DND-41 (cell line): Measurements from ENCODE around the gene SCTR.

Experiments used
- EZH2 ChIP-seq: IDR thresholded peaks from 3 replicates; pipeline ENCODE4 v1.6.1; 2012; ENCODE audit warnings: borderline replicate concordance, low read depth, mild to moderate bottlenecking, moderate library complexity, low read length, inconsistent platforms; ENCODE audit not compliant: severe bottlenecking
- TF ChIP-seq, protein P1 (sequence below): IDR thresholded peaks from 2 replicates; pipeline ENCODE4 v1.5.1; 2012; ENCODE audit warnings: borderline replicate concordance, low read length, moderate library complexity, mild to moderate bottlenecking; ENCODE audit not compliant: poor library complexity, severe bottlenecking; ENCODE audit errors: extremely low read depth

DNA sequence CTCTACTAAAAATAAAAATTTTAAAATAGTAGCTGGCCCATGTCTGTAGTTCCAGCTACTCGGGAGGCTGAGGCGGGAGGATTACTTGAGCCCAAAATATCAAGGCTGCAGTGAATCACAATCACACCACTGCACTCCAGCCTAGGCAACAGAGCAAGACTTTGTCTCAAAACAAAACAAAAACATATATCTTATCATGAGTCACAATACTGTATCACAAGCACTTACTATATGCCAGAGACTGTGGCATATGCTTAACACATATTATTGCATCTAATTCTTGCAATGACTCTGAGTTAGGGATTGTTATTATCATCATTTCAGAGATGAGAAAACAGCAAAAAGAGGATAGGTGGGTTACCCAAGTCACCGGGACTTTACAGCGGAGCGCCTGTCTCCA lies 122.2 kb downstream of the SCTR start:
- TF ChIP-seq, protein P1, sequence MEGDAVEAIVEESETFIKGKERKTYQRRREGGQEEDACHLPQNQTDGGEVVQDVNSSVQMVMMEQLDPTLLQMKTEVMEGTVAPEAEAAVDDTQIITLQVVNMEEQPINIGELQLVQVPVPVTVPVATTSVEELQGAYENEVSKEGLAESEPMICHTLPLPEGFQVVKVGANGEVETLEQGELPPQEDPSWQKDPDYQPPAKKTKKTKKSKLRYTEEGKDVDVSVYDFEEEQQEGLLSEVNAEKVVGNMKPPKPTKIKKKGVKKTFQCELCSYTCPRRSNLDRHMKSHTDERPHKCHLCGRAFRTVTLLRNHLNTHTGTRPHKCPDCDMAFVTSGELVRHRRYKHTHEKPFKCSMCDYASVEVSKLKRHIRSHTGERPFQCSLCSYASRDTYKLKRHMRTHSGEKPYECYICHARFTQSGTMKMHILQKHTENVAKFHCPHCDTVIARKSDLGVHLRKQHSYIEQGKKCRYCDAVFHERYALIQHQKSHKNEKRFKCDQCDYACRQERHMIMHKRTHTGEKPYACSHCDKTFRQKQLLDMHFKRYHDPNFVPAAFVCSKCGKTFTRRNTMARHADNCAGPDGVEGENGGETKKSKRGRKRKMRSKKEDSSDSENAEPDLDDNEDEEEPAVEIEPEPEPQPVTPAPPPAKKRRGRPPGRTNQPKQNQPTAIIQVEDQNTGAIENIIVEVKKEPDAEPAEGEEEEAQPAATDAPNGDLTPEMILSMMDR, result no peak
- TF ChIP-seq EZH2, result no peak
